ENCODE data around the gene BOK.
"Not testable (repeated sequence)": the region's sequence is repeated elsewhere in the genome, so short reads cannot be mapped to it uniquely, and the experiment has no call there.

The BOK gene

DNA sequence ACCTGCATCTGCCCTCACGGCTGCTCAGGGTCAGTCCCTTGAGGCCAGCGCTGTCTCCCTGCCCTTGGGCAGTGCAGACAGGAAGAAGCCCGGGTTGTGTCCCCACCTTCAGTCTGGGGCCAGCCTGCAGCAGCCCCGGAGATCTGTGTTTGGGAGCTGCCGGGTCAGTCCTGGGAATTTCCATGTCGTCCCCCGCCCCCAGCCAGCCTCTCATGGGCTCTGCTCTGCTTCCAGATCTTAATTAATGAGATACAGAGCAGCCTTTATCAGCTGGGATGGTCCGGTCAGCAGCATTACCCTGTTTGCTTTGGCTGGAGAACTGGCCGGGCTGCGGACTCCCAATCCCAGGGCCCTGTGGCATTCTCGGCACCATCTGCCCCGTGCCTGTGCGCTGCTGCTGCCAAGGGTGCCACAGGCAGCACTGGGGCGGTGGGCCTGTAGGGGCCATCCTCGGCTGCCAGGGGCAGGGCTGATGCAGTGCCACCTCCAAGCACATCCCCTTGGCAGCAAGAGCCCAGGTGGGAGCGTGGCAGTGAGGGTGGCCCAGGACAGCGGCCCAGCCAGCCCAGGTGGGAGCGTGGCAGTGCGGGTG lies 2.4 kb downstream of the BOK start:
- Mint-ChIP-seq H3K4me3 (no peak overlapping the region), H3K4me1 (peaks cover 12% of the 10 kb centered on the region), H3K9me3 (peaks cover 12 to 15% of the 10 kb centered on the region in 2 donors), H3K27ac (no peak overlapping the region), H3K27me3 (peaks cover 57% of the 10 kb centered on the region)
- no peak for ATAC-seq
- no peak for DNase-seq

DNA sequence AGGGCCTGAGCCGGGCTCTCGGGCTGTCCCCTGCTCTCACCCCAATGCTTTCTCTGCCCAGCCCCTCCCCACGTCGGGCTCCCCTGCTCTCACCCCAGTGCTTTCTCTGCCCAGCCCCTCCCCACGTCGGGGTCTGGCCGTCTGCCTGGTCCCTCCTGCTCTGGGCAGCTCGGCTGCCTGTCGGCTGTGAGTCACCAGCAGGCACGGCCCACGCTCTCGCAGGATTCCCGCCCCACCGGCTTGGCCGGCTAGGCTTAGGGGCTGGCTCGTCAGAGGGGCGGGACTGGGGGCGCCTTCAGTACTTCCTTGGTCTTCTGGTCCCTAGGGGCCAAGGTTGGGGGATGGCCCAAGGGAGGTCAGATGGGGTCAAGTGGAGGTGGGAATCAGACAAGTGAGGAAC lies 3.3 kb downstream of the BOK start:
- H3K27me3 Mint-ChIP-seq = peaks cover 54% of the 10 kb centered on the region
- peak; percentile 4 for ATAC-seq
- H3K9me3 Mint-ChIP-seq = peaks cover 11 to 12% of the 10 kb centered on the region in 2 donors
- no peak overlapping the region for H3K4me3 Mint-ChIP-seq
- H3K27ac Mint-ChIP-seq = no peak overlapping the region
- DNase-seq = no peak
- H3K4me1 Mint-ChIP-seq = peaks cover 12% of the 10 kb centered on the region

GRCh38 chr2:241562269-241562891 lies 3.8 kb downstream of the BOK start:
- no peak for DNase-seq
- Mint-ChIP-seq H3K27ac (no peak overlapping the region), H3K9me3 (peaks cover 6 to 10% of the 10 kb centered on the region in 2 donors), H3K27me3 (peaks cover 48% of the 10 kb centered on the region), H3K4me1 (peaks cover 12% of the 10 kb centered on the region), H3K4me3 (no peak overlapping the region)
- ATAC-seq = no peak

GRCh38 chr2:241563031-241563507 lies 4.5 kb downstream of the BOK start:
- no peak for ATAC-seq
- peak overlapping the region in 1 of 2 donors; percentile 61 for H3K27ac Mint-ChIP-seq
- H3K4me3 Mint-ChIP-seq = no peak overlapping the region
- peaks cover 11% of the 10 kb centered on the region for H3K4me1 Mint-ChIP-seq
- H3K27me3 Mint-ChIP-seq = peaks cover 42% of the 10 kb centered on the region
- H3K9me3 Mint-ChIP-seq = peaks cover 0 to 3% of the 10 kb centered on the region in 2 donors
- DNase-seq = no peak

- H3K4me1 Mint-ChIP-seq = peaks cover 6% of the 10 kb centered on the region
- peaks cover 36% of the 10 kb centered on the region for H3K27me3 Mint-ChIP-seq
- no peaks in the 10 kb centered on the region for H3K9me3 Mint-ChIP-seq
- no peak for ATAC-seq
- no peak for DNase-seq
- H3K27ac Mint-ChIP-seq = no peak overlapping the region
- H3K4me3 Mint-ChIP-seq = no peak overlapping the region
These were observed 5.0 kb downstream of the BOK start for GRCh38 chr2:241563571-241563980.

DNA sequence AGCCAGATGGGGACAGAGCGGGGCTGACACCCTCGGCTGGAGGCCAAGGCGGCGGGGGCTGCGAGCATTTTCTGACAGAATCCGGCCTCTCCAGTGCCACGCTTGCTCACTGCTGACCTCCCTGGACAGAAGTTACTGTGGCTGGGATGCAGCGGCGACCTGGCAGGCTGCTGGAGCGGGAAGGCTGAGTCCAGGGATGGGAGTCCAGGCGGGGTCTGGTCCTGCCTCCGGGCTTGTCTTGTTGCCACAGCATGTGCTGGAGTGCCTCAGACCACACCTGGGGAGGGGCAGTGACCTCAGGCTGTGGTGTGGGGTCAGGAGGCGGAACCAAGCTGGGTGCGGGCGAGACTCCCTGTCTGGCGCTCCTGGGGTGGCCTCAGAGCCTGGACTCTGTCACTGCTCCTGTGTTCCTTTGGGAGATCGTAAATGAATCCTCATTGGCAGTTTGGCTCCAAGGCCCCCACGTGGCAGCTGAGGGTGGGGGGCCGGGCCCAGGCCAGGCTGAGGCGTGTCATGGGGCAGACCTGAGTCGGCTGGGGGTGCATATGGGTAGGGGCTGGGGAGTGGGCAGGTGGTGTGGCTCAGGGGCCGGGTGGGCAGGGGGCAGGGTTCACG lies 5.5 kb downstream of the BOK start:
- DNase-seq (no peak), ATAC-seq (no peak)
- Mint-ChIP-seq H3K27me3 (peaks cover 34% of the 10 kb centered on the region), H3K27ac (no peak overlapping the region), H3K4me1 (peaks cover 6% of the 10 kb centered on the region), H3K4me3 (no peak overlapping the region), H3K9me3 (no peaks in the 10 kb centered on the region)

GRCh38 chr2:241564596-241565410 lies 6.3 kb downstream of the BOK start:
- peaks cover 33% of the 10 kb centered on the region for H3K27me3 Mint-ChIP-seq
- peaks cover 4% of the 10 kb centered on the region for H3K4me1 Mint-ChIP-seq
- no peaks in the 10 kb centered on the region for H3K9me3 Mint-ChIP-seq
- DNase-seq (no peak), ATAC-seq (peak; percentile 13)
- H3K27ac Mint-ChIP-seq = peak overlapping the region in 1 of 2 donors; percentile 93
- no peak overlapping the region for H3K4me3 Mint-ChIP-seq

GRCh38 chr2:241565411-241565810 lies 6.9 kb downstream of the BOK start:
- H3K27ac Mint-ChIP-seq = peak overlapping the region; percentile 61 to 93
- ATAC-seq = peak; percentile 21
- DNase-seq = no peak
- peaks cover 31% of the 10 kb centered on the region for H3K27me3 Mint-ChIP-seq
- H3K4me1 Mint-ChIP-seq = peaks cover 4% of the 10 kb centered on the region
- no peaks in the 10 kb centered on the region for H3K9me3 Mint-ChIP-seq
- H3K4me3 Mint-ChIP-seq = no peak overlapping the region

DNA sequence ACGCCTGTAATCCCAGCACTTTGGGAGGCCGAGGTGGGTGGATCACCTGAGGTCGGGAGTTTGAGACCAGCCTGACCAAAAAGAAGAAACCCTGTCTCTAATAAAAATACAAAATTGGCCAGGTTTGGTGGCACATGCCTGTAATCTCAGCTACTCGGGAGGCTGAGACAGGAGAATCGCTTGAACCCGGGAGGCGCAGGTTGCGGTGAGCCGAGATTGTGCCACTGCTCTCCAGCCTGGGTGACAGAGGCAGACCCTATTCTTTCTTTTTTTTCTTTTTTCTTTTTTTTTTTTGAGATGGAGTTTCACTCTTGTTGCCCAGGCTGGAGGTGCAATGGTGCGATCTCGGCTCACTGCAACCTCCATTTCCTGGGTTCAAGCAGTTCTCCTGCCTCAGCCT lies 7.5 kb downstream of the BOK start:
- ATAC-seq, H3K4me3 Mint-ChIP-seq, DNase-seq, H3K9me3 Mint-ChIP-seq, H3K27ac Mint-ChIP-seq, H3K4me1 Mint-ChIP-seq: not testable (repeated sequence)
- H3K27me3 Mint-ChIP-seq = peaks cover 25% of the 10 kb centered on the region

GRCh38 chr2:241566468-241566867 lies 7.9 kb downstream of the BOK start:
- Mint-ChIP-seq H3K9me3 (no peaks in the 10 kb centered on the region), H3K27ac (no peak overlapping the region), H3K4me3 (no peak overlapping the region), H3K27me3 (peaks cover 21% of the 10 kb centered on the region), H3K4me1 (peaks cover 4% of the 10 kb centered on the region)
- no peak for DNase-seq
- ATAC-seq = no peak

- not testable (repeated sequence) for H3K4me1 Mint-ChIP-seq, H3K4me3 Mint-ChIP-seq, ATAC-seq, H3K27ac Mint-ChIP-seq, H3K9me3 Mint-ChIP-seq, DNase-seq
- peaks cover 17% of the 10 kb centered on the region for H3K27me3 Mint-ChIP-seq
These were observed 8.7 kb downstream of the BOK start for GRCh38 chr2:241567266-241567665.

DNA sequence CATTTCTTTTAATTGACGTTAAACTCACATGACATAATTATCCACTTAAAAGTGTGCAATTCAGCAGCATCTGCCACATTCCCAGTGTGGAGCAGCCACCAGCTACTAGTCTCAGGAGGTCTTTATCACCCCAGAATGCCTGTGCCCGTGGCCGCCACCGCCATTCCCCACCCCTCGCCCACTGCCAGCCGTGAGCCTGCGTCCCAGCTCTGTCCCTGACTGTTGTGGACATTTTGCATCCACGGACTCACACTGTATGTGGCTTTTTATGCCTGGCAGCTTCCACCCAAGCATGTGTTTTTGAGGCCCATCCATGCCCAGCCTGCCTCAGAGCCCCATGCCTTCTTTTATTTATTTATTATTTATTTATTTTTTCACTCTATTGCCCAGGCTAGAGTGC lies 9.2 kb downstream of the BOK start:
- DNase-seq = no peak
- no peak overlapping the region for H3K27ac Mint-ChIP-seq
- peaks cover 4% of the 10 kb centered on the region for H3K4me1 Mint-ChIP-seq
- peaks cover 12% of the 10 kb centered on the region for H3K27me3 Mint-ChIP-seq
- no peaks in the 10 kb centered on the region for H3K9me3 Mint-ChIP-seq
- ATAC-seq = no peak
- no peak overlapping the region for H3K4me3 Mint-ChIP-seq

GRCh38 chr2:241568726-241569125 lies 10.2 kb downstream of the BOK start:
- no peak overlapping the region for H3K4me3 Mint-ChIP-seq
- peaks cover 4% of the 10 kb centered on the region for H3K4me1 Mint-ChIP-seq
- peaks cover 6% of the 10 kb centered on the region for H3K27me3 Mint-ChIP-seq
- DNase-seq = no peak
- no peak overlapping the region for H3K27ac Mint-ChIP-seq
- no peaks in the 10 kb centered on the region for H3K9me3 Mint-ChIP-seq
- ATAC-seq = no peak

GRCh38 chr2:241569831-241570281 lies 11.3 kb downstream of the BOK start:
- ATAC-seq = no peak
- peaks cover 6% of the 10 kb centered on the region for H3K27me3 Mint-ChIP-seq
- peak overlapping the region in 1 of 2 donors; percentile 21 for H3K27ac Mint-ChIP-seq
- H3K4me1 Mint-ChIP-seq = peaks cover 4% of the 10 kb centered on the region
- H3K4me3 Mint-ChIP-seq = peak overlapping the region in 1 of 2 donors; percentile 41
- no peaks in the 10 kb centered on the region for H3K9me3 Mint-ChIP-seq
- DNase-seq = no peak

DNA sequence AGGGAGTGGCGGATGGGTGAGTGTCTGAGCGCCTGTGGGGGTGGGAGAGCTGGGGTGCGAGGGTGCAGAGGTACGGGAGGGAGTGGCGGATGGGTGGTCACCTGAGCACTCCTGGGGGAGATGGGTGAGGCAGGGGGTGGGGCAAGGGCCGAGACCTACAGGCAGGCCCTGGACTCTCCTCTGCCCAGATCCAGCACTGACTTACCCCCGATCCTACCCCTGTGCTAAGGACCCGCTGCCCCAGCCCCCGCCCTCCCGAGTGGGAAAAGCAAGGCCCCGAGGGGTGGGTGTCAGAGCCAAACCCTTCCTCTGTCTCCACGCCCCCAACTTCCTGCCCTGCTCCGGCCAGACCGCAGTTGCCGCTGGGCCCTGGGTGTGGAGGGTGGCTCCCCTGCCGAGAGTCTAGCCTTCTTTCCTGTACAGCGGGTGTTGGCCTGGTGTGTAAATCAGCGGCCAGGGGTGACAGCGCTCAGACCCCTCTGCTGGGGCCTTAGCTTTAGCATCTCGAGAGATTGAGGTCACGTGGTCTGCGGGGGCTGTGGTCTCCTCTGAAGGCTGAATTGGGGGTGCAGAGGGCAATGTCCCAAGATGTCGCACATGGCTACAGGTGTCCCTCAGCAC lies 12.5 kb downstream of the BOK start:
- Mint-ChIP-seq H3K9me3 (no peaks in the 10 kb centered on the region), H3K4me3 (peak overlapping the region in 1 of 2 donors; percentile 18), H3K27ac (no peak overlapping the region), H3K4me1 (peaks cover 4% of the 10 kb centered on the region), H3K27me3 (peaks cover 6% of the 10 kb centered on the region)
- peak; percentile 61 for ATAC-seq
- no peak for DNase-seq

Data from stimulated activated naive CD8-positive, alpha-beta T cell treated with anti-CD3 and anti-CD28 coated beads, Interleukin-15, amount 100 ng/mL, for 72 hours (primary cell).